B cell (primary cell): Measurements from ENCODE around the gene PADI3.

Source experiments
- EZH2 ChIP-seq: IDR thresholded peaks from 2 replicates; pipeline ENCODE4 v1.6.1; 2012; ENCODE audit warnings: borderline replicate concordance, low read depth, mild to moderate bottlenecking, moderate library complexity, low read length; ENCODE audit not compliant: insufficient read depth, poor library complexity, severe bottlenecking
- TF ChIP-seq, protein P1 (sequence below): fragments of 200-600 bp; IDR thresholded peaks from one replicate; pipeline ENCODE4 v1.8.0; 2022; ENCODE audit warnings: antibody characterized with exemption, mild to moderate bottlenecking

DNA sequence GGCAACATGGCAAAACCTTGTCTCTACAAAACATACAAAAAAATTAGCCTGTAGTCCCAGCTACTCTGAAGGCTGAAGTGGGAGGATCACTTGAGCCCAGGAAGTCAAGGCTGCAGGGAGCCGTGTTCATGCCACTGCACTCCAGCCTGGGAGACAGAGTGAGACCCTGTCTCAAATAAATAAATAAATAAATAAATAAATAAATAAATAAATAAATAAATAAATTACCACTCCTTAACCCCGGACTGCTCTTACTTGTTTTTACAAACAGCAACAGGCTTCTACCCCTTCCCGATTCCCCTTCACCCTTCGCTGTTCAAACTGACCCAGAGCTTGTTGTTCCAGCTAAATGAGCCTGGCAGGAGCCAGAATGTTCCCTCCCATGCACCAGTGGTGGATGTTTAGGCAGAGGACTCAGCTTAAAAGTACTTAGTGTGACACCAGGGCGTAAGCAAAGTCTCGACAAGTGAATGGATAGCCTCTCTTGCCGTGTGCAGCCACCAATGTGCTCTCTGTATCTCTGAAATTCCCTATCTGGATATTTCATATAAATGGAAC is 21.5 kb upstream of the PADI3 start:
- TF ChIP-seq EZH2: no peak
- TF ChIP-seq, protein P1, sequence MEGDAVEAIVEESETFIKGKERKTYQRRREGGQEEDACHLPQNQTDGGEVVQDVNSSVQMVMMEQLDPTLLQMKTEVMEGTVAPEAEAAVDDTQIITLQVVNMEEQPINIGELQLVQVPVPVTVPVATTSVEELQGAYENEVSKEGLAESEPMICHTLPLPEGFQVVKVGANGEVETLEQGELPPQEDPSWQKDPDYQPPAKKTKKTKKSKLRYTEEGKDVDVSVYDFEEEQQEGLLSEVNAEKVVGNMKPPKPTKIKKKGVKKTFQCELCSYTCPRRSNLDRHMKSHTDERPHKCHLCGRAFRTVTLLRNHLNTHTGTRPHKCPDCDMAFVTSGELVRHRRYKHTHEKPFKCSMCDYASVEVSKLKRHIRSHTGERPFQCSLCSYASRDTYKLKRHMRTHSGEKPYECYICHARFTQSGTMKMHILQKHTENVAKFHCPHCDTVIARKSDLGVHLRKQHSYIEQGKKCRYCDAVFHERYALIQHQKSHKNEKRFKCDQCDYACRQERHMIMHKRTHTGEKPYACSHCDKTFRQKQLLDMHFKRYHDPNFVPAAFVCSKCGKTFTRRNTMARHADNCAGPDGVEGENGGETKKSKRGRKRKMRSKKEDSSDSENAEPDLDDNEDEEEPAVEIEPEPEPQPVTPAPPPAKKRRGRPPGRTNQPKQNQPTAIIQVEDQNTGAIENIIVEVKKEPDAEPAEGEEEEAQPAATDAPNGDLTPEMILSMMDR: no peak
